ENCODE results near the gene CC2D2A. TPM values are rescaled to one million over a fixed set of nuclear protein-coding genes. Genes with fewer than 3 reads are reported as not detected.

Gene CC2D2A
- total RNA-seq, 1 donor from 2014 or later: 7.8 TPM

Small RNA genes lying within 50 kb of the gene (small RNA-seq; reads per million reads assigned to genes)
- gene AC007016.1: not detected

Other genes with a start within 250 kb of the CC2D2A start
- 2.1 TPM for gene C1QTNF7, start 41.8 kb upstream of the CC2D2A start, total RNA-seq
- 133 TPM for gene FBXL5, start 185.5 kb downstream of the CC2D2A start, total RNA-seq
- 12.0 TPM for gene FAM200B, start 211.9 kb downstream of the CC2D2A start, total RNA-seq
- gene BST1, start 233.2 kb downstream of the CC2D2A start, total RNA-seq: 5.2 TPM

Data from skeletal muscle tissue (tissue), 2 donors.